ENCODE data around the gene RMDN3.
A peak's percentile ranks its signal among the peaks of the same experiment; 100 is the strongest.

The RMDN3 gene

GRCh38 chr15:40754883-40755811 lies at the start of gene RMDN3:
Gene RMDN3, minus strand, starts transcription at chr15:40755254. Its CDS starts 471 bp downstream, at chr15:40754783.
- DNase-seq (ENCODE audit: low spot score) = peak; percentile 97

GRCh38 chr15:40803688-40804087 lies 48.6 kb upstream of the RMDN3 start:
- DNase-seq (ENCODE audit: low spot score) = peak; percentile 23

- DNase-seq (ENCODE audit: low spot score) = no peak
Observed at GRCh38 chr15:40803076-40803475, 48.0 kb upstream of the RMDN3 start.

GRCh38 chr15:40799523-40799922 lies 44.5 kb upstream of the RMDN3 start:
- DNase-seq (ENCODE audit: low spot score) = no peak

GRCh38 chr15:40796512-40796911 lies 41.5 kb upstream of the RMDN3 start:
- DNase-seq (ENCODE audit: low spot score) = no peak

- DNase-seq (ENCODE audit: low spot score) = no peak
Observed at GRCh38 chr15:40796041-40796440, 41.0 kb upstream of the RMDN3 start.

- no peak for DNase-seq (ENCODE audit: low spot score)
Observed at GRCh38 chr15:40793216-40793989, 38.3 kb upstream of the RMDN3 start.

- no peak for DNase-seq (ENCODE audit: low spot score)
Observed at GRCh38 chr15:40792394-40792793, 37.3 kb upstream of the RMDN3 start.

GRCh38 chr15:40790718-40791117 lies 35.7 kb upstream of the RMDN3 start:
- no peak for DNase-seq (ENCODE audit: low spot score)

- DNase-seq (ENCODE audit: low spot score) = no peak
Observed at GRCh38 chr15:40789999-40790398, 34.9 kb upstream of the RMDN3 start.

GRCh38 chr15:40789119-40789518 lies 34.1 kb upstream of the RMDN3 start:
- no peak for DNase-seq (ENCODE audit: low spot score)

GRCh38 chr15:40787991-40788390 lies 32.9 kb upstream of the RMDN3 start:
- no peak for DNase-seq (ENCODE audit: low spot score)

- no peak for DNase-seq (ENCODE audit: low spot score)
Observed at GRCh38 chr15:40787344-40787841, 32.3 kb upstream of the RMDN3 start.

GRCh38 chr15:40785814-40786213 lies 30.8 kb upstream of the RMDN3 start:
- no peak for DNase-seq (ENCODE audit: low spot score)

GRCh38 chr15:40785164-40785563 lies 30.1 kb upstream of the RMDN3 start:
- DNase-seq (ENCODE audit: low spot score) = no peak

GRCh38 chr15:40782609-40783227 lies 27.7 kb upstream of the RMDN3 start:
- peak; percentile 86 for DNase-seq (ENCODE audit: low spot score)

- no peak for DNase-seq (ENCODE audit: low spot score)
Observed at GRCh38 chr15:40776537-40777141, 21.6 kb upstream of the RMDN3 start.

GRCh38 chr15:40775740-40776536 lies 20.9 kb upstream of the RMDN3 start:
- no peak for DNase-seq (ENCODE audit: low spot score)

- no peak for DNase-seq (ENCODE audit: low spot score)
Observed at GRCh38 chr15:40775007-40775406, 20.0 kb upstream of the RMDN3 start.

GRCh38 chr15:40773902-40774301 lies 18.8 kb upstream of the RMDN3 start:
- DNase-seq (ENCODE audit: low spot score) = no peak

- DNase-seq (ENCODE audit: low spot score) = no peak
Observed at GRCh38 chr15:40773496-40773895, 18.4 kb upstream of the RMDN3 start.

All from NAMALWA (cell line).